Heart right ventricle (tissue), 16 donors: ENCODE data around the gene PPP4R3B. TPM values are rescaled to one million over a fixed set of nuclear protein-coding genes. Genes with fewer than 3 reads are reported as not detected.
"Not testable (repeated sequence)": the region's sequence is repeated elsewhere in the genome, so short reads cannot be mapped to it uniquely, and the experiment has no call there.

ENCODE experiments used
- ATAC-seq, 8 donors: fragments of 200-7000 bp; cut with Tn5 transposase; one replicate each; pipeline ENCODE4 v1.9.1; 2020; ENCODE audit warnings: mild to moderate bottlenecking in 8 of 8, moderate library complexity in 8 of 8, moderate number of reproducible peaks in 1 of 8
- DNase-seq, 2 donors: peaks; one replicate each; pipeline ENCODE4 v3.0.0-alpha.2; 2020
- H3K27ac ChIP-seq, 10 donors: fragments of 200-600 bp; sonication (generic) in 2 of 10; one replicate each; pipeline versions ENCODE4 v1.5.0 to v1.8.0; 2020 to 2022; ENCODE audit warnings: mild to moderate bottlenecking in 3 of 10
- H3K27me3 ChIP-seq, 7 donors: fragments of 200-600 bp; one replicate each; pipeline ENCODE4 v1.8.0; 2021 to 2022; ENCODE audit warnings: mild to moderate bottlenecking in 2 of 7
- H3K36me3 ChIP-seq, 9 donors: fragments of 200-600 bp; sonication (generic) in 1 of 9; one replicate each; pipeline versions ENCODE4 v1.5.0 to v1.8.0; 2020 to 2022; ENCODE audit warnings: mild to moderate bottlenecking in 2 of 9
- H3K4me1 ChIP-seq, 9 donors: fragments of 200-600 bp; sonication (generic) in 1 of 9; one replicate each; pipeline versions ENCODE4 v1.5.0 to v1.8.0; 2020 to 2022; ENCODE audit warnings: mild to moderate bottlenecking in 4 of 9
- H3K4me3 ChIP-seq, 10 donors: fragments of 200-600 bp; sonication (generic) in 2 of 10; one replicate each; pipeline versions ENCODE4 v1.5.0 to v1.8.0; 2020 to 2022; ENCODE audit warnings: mild to moderate bottlenecking in 7 of 10, moderate library complexity in 2 of 10
- H3K9me3 ChIP-seq, 11 donors: fragments of 200-600 bp in 10 of 11; sonication (generic) in 2 of 11; one replicate each; pipeline versions ENCODE4 v1.5.0 to v1.8.0; 2013 to 2022; ENCODE audit warnings: mild to moderate bottlenecking in 2 of 11, control low read depth in 1 of 11, moderate library complexity in 1 of 11
- CTCF ChIP-seq, 9 donors: fragments of 200-600 bp; sonication (generic) in 2 of 9; IDR thresholded peaks; one replicate each; pipeline versions ENCODE4 v1.5.0 to v1.8.0; 2021 to 2022; ENCODE audit warnings: antibody characterized with exemption in 9 of 9, mild to moderate bottlenecking in 5 of 9, moderate library complexity in 1 of 9
- WGBS, 2 donors: extraction: QIAGEN DNeasy Blood & Tissue Kit; methylation state at CpG; one replicate each; pipeline ENCODE4 v1.1.7; 2013; ENCODE audit warnings: inconsistent platforms in 1 of 2; 5-methylcytosine and 5-hydroxymethylcytosine counted together
- intact Hi-C, 10 donors: fragments of 100-400 bp; cut with DNase I; formaldehyde crosslinking; loops; one replicate each; pipeline versions ENCODE4 v1.11.1 to v1.14.2; 2022
- polyA plus RNA-seq, 2 donors: library from polyadenylated mRNA; stranded (reverse); fragments of 200-250 nt; gene quantifications; one replicate each; pipeline ENCODE4 v1.2.3, GENCODE V29; 2013
- total RNA-seq, 10 donors: library from RNA; stranded (reverse); fragmentation: NEBNext Ultra II Directional in 3 of 10; extraction: Animal tissue kit (Norgen Biotek cat#: 25700) in 3 of 10; gene quantifications; one replicate each; pipeline versions ENCODE4 v1.2.1 to v1.2.4, GENCODE V29; 2021 to 2023
- donor health status: Arrhythmogenic right ventricular cardiomyopathy.
- donor health status: ischemic (EF 13 %, LVEDD 7.1; RV severe dilation, severe dysfunction).
- donor health status: healthy with polysubstance abuse.
- donor health status: DM: no; HTN: yes; CAD: no.
- donor health status: DM: no; HTN: no; CAD: no.
- donor health status: ischemic (EF 25% LVEDD 6.9; RV normal size, moderate dysfunction).
- donor health status: ischemic (EF 25% LVEDD 5.7; RV mildly dilated, moderate dysfunction).
- donor health status: healthy.
- donor health status: DM: yes; HTN: yes; CAD: no.
- donor health status: Ischemic cardiomyopathy.
- donor health status: ischemic (EF 35%, LVEDD 5.7; RV mildly dilated, moderate dysfunction).
- donor health status: nonischemic (EF 11% LVEDD 7.7; RV severe dilation, severe dysfunction).
- donor health status: DM: yes; HTN: yes; CAD: no.
- donor health status: PGD.
- donor health status: ischemic (EF 29% LVEDD 5.4; RV normal size, mild dysfunction).
- donor health status: nonischemic (EF 23%, LVEDD 6.1; RV moderate dilation, normal function).

The PPP4R3B gene
- total and polyA plus RNA-seq, 12 donors, result 10.9 to 29.0 (median 24.6) TPM

- Histone ChIP-seq H3K27ac (no peak overlapping the region), H3K4me1 (peaks cover 0 to 13% (median 0%) of the 10 kb centered on the region in 9 donors), H3K4me3 (no peak overlapping the region), H3K27me3 (no peaks in the 10 kb centered on the region), H3K36me3 (peaks cover 0 to 100% (median 39%) of the 10 kb centered on the region in 9 donors), H3K9me3 (peaks cover 0 to 7% (median 0%) of the 10 kb centered on the region in 11 donors)
- intact Hi-C loops, result no loop called here
- WGBS, 2 donors, result 83 to 90% methylated on average over 9 of the region's 9 CpGs
- ATAC-seq, result peak in 2 of 8 donors; percentile 30 to 37
- no peak for TF ChIP-seq CTCF (IDR thresholded peaks at IDR 0.05)
- no peak for DNase-seq
Measured at GRCh38 chr2:55556809-55557208, 60.6 kb downstream of the PPP4R3B start.

GRCh38 chr2:55555977-55556376 lies 61.4 kb downstream of the PPP4R3B start:
- no peak overlapping the region for H3K4me3 ChIP-seq
- H3K36me3 ChIP-seq, result peaks cover 0 to 98% (median 30%) of the 10 kb centered on the region in 9 donors
- H3K9me3 ChIP-seq, result peaks cover 0 to 2% (median 0%) of the 10 kb centered on the region in 11 donors
- peak in 4 of 8 donors; percentile 16 to 78 (median 61) for ATAC-seq
- intact Hi-C loops, result no loop called here
- no peaks in the 10 kb centered on the region for H3K27me3 ChIP-seq
- DNase-seq, result no peak
- H3K27ac ChIP-seq, result no peak overlapping the region
- peaks cover 0 to 13% (median 0%) of the 10 kb centered on the region in 9 donors for H3K4me1 ChIP-seq
- no peak for TF ChIP-seq CTCF (IDR thresholded peaks at IDR 0.05)

- ATAC-seq (no peak), DNase-seq (no peak)
- peaks cover 0 to 13% (median 0%) of the 10 kb centered on the region in 9 donors for H3K4me1 ChIP-seq
- H3K9me3 ChIP-seq, result no peaks in the 10 kb centered on the region
- intact Hi-C loops, result no loop called here
- no peak overlapping the region for H3K4me3 ChIP-seq
- H3K27me3 ChIP-seq, result no peaks in the 10 kb centered on the region
- 95 to 98% methylated on average over 3 of the region's 3 CpGs for WGBS, 2 donors
- no peak for TF ChIP-seq CTCF (IDR thresholded peaks at IDR 0.05)
- H3K36me3 ChIP-seq, result peaks cover 0 to 98% (median 17%) of the 10 kb centered on the region in 9 donors
- no peak overlapping the region for H3K27ac ChIP-seq
Measured at GRCh38 chr2:55553321-55553720, 64.1 kb downstream of the PPP4R3B start.

- TF ChIP-seq CTCF (IDR thresholded peaks at IDR 0.05), result no peak
- no peak overlapping the region for H3K4me3 ChIP-seq
- peaks cover 0 to 98% (median 22%) of the 10 kb centered on the region in 9 donors for H3K36me3 ChIP-seq
- DNase-seq (no peak), ATAC-seq (no peak)
- intact Hi-C loops, result no loop called here
- peaks cover 0 to 6% (median 0%) of the 10 kb centered on the region in 9 donors for H3K4me1 ChIP-seq
- no peaks in the 10 kb centered on the region for H3K27me3 ChIP-seq
- no peaks in the 10 kb centered on the region for H3K9me3 ChIP-seq
- WGBS, 2 donors, result 80 to 84% methylated on average over 4 of the region's 4 CpGs
- no peak overlapping the region for H3K27ac ChIP-seq
Measured at GRCh38 chr2:55550368-55551102, 66.9 kb downstream of the PPP4R3B start.

GRCh38 chr2:55547679-55548078 lies 69.7 kb downstream of the PPP4R3B start:
- H3K4me1 ChIP-seq, H3K9me3 ChIP-seq, DNase-seq, H3K27me3 ChIP-seq, H3K4me3 ChIP-seq, intact Hi-C loops, ATAC-seq, H3K27ac ChIP-seq: not testable (repeated sequence)
- H3K36me3 ChIP-seq, result peaks cover 0 to 98% (median 30%) of the 10 kb centered on the region in 9 donors
- 96 to 97% methylated on average over 8 of the region's 8 CpGs for WGBS, 2 donors
